ENCODE measurements around the gene ETS1.

ETS1 gene

DNA sequence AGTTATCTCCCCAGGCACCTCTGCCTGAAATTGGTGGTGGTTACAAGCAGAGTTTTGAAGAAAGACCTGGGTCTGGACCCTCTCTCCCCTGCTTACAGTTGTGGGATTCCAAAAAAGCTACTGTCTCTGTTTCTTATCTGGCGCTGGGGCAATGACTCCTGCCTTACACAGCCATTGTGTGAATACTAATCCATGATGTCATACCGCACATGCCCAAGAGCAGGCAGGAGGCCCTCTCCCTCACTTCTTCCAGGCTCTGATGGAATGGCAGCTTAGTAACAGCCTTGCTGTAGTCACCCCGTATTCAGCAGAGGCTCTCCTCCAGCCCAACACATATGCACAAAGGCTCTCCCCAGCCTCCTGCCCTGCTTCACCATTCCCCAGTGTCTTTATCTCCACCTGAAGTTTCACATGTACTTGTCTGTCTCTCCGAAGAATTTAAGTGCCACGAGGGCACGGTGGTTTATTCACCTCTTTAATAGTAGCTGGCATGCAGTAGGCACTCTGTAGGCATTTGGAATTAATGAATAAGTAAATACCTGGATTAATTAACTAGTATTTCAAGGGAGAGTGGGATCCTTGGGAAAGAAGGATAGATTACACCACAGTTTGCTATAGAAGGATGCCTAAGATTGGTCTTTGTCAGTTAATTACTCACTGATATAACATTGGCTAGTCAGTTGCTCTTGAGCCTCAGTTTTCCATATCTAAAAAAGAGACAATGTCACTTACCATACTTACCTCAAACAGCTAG is 165.6 kb downstream of the ETS1 start:
- no peak for DNase-seq (ENCODE audit: low read depth)
- H3K4me3 ChIP-seq (ENCODE audit: control insufficient read depth, low read depth, low read length), result no peak overlapping the region
- TF ChIP-seq, protein P1, sequence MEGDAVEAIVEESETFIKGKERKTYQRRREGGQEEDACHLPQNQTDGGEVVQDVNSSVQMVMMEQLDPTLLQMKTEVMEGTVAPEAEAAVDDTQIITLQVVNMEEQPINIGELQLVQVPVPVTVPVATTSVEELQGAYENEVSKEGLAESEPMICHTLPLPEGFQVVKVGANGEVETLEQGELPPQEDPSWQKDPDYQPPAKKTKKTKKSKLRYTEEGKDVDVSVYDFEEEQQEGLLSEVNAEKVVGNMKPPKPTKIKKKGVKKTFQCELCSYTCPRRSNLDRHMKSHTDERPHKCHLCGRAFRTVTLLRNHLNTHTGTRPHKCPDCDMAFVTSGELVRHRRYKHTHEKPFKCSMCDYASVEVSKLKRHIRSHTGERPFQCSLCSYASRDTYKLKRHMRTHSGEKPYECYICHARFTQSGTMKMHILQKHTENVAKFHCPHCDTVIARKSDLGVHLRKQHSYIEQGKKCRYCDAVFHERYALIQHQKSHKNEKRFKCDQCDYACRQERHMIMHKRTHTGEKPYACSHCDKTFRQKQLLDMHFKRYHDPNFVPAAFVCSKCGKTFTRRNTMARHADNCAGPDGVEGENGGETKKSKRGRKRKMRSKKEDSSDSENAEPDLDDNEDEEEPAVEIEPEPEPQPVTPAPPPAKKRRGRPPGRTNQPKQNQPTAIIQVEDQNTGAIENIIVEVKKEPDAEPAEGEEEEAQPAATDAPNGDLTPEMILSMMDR (IDR thresholded peaks at IDR 0.05; ENCODE audit: control insufficient read depth, insufficient read depth, low read depth, low read length, missing control alignments), result no peak

DNA sequence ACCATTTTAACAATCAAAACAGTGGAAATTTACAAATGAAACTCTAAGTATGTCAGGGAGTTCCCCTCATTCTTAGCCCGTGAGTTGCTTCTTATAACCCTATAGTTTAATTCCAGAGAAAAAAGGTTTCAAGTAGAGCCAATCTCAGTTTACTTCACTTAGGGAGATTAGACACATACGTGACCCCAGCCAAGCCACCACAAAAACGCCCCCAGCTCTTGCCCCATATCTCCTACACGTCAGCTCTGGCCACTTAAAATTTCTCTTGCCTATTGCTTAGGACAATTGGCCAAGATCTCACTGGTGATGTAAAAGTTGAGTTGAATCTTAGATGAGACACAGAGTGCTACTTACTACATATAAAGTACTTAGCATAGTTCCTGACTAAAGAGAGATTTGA is 166.4 kb downstream of the ETS1 start:
- DNase-seq (ENCODE audit: low read depth), result peak; percentile 95
- TF ChIP-seq, protein P1 (IDR thresholded peaks at IDR 0.05; ENCODE audit: control insufficient read depth, insufficient read depth, low read depth, low read length, missing control alignments), result no peak
- H3K4me3 ChIP-seq (ENCODE audit: control insufficient read depth, low read depth, low read length), result no peak overlapping the region

DNA sequence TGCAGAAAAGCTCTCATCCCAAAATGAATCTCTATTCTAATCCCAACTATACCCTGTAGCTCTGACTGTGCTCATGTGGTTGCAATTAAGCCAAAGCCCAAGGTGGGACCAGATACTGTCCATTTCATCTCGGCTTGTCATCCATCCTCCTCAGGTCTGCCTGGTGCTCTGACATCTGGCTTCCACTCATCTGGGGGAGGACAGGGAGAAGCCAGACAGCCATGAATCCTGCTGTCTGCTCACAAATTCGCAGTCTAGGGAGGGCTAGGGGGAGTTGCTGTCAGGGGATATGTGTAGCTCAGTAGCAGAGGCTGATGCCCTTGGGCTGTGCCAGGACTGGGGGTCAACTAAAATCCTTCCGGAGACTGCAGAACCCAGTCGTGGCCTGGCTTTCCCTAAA is 167.1 kb downstream of the ETS1 start:
- TF ChIP-seq, protein P1 (IDR thresholded peaks at IDR 0.05; ENCODE audit: control insufficient read depth, insufficient read depth, low read depth, low read length, missing control alignments), result no peak
- no peak overlapping the region for H3K4me3 ChIP-seq (ENCODE audit: control insufficient read depth, low read depth, low read length)
- DNase-seq (ENCODE audit: low read depth), result no peak

DNA sequence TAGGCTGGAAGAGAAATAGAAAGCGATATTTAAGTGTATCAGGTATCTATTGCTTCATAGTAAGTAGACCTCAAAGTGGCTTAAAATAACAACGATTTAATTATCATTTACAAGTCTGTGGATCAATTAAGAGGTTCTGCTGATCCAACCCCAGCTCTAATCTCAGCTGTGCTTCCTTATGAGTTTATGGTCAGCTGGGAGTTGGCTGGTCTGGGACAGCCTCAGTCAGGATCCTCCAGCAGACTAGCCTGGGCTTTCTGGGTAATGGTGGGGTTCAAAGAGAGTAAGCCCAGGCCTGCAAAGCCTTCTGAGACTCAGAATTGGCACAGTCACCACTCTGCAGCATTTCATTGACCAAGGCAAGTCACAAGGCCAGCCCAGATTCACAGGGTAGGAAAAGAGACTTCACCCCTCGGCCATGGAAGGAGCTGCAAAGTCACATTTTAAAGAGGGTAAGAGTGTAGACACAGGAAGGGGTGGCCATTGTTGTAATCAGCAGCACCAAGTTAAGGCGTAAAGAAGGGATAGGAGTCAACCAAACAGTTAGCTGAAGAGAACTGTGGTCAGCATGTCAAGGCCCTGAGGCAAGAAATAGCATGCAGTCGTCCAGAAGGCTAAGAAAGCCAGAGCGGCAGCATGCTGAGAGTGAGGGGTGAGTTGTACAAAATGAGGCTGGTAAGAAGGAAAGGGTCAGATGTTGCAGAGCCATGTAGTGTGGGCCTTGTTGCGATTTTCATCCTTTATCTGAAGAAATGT is 168.2 kb downstream of the ETS1 start:
- H3K4me3 ChIP-seq (ENCODE audit: control insufficient read depth, low read depth, low read length), result no peak overlapping the region
- TF ChIP-seq, protein P1 (IDR thresholded peaks at IDR 0.05; ENCODE audit: control insufficient read depth, insufficient read depth, low read depth, low read length, missing control alignments), result no peak
- DNase-seq (ENCODE audit: low read depth), result no peak

DNA sequence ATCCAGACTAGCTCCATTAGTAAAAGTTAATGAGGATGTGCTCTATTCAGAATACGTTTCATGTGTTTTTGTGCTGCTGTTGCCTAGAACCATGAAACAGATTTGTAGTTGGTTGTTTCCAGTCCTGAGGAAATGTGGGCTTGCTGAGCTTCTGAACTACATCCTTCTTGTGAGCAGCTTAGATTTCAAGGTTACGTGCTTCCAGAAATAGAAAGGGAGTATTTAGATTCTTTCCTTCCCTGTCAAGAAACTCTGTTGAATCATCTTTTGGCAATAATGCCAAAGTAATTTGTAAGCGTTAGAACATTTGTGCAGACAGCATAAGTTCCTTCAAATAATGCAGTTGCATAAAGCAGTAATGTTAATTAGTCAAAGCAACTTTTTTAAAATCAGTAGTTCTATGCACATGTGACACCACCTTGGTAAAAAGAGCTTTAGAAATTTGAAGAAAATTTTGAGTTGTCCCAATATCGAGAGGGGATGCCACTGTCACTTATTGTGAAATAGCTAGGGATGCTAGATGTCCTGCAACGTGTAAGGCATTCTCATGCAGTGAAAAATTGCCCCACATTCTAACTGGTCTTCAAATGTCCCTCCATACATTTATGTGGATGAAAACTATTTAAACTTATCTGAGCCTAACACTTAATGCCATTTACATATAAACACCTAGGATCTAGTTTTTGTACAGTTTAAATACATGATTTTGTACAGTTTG is 169.6 kb downstream of the ETS1 start:
- DNase-seq (ENCODE audit: low read depth), result peak; percentile 89
- TF ChIP-seq, protein P1 (IDR thresholded peaks at IDR 0.05; ENCODE audit: control insufficient read depth, insufficient read depth, low read depth, low read length, missing control alignments), result no peak

DNA sequence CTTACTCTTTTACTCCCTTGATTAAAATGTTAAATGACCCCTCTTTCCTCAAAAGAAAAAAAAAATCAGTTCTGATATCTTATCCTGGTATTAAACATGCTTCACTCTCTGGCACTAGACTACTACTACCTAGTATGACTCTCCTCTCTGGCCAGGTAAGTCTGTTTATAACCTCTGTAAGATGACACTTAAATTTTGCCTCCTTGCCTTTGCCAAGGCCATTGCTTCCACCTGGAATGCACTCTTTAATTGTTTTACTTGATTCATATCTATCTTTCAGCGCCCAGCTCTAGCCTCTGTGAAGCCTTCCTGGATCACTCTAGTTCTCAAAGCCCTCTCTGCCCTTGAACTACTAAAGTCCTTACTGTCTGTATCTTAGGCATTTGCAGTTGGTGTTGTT is 170.4 kb downstream of the ETS1 start:
- H3K4me3 ChIP-seq (ENCODE audit: control insufficient read depth, low read depth, low read length), result no peak overlapping the region
- no peak for DNase-seq (ENCODE audit: low read depth)

More for the DNA sequence above, 169.6 kb downstream of the ETS1 start:
- no peak overlapping the region for H3K4me3 ChIP-seq (ENCODE audit: control insufficient read depth, low read depth, low read length)

More for the DNA sequence above, 170.4 kb downstream of the ETS1 start:
- TF ChIP-seq, protein P1 (IDR thresholded peaks at IDR 0.05; ENCODE audit: control insufficient read depth, insufficient read depth, low read depth, low read length, missing control alignments), result no peak
